Stimulated activated CD4-positive, alpha-beta T cell treated with anti-CD3 and anti-CD28 coated beads, TNF-alpha, amount 100 ng/mL, for 4 hours (primary cell): ENCODE results near the gene NEDD8.

ENCODE experiments used
- DNase-seq, 3 experiments: peaks; one replicate each; pipeline ENCODE4 v3.0.0-alpha.2; 2020; ENCODE audit warnings: low read depth in 3 of 3

Gene NEDD8

GRCh38 chr14:24179961-24180796, 52.0 kb downstream of the NEDD8 start:
- no peak for DNase-seq

DNA sequence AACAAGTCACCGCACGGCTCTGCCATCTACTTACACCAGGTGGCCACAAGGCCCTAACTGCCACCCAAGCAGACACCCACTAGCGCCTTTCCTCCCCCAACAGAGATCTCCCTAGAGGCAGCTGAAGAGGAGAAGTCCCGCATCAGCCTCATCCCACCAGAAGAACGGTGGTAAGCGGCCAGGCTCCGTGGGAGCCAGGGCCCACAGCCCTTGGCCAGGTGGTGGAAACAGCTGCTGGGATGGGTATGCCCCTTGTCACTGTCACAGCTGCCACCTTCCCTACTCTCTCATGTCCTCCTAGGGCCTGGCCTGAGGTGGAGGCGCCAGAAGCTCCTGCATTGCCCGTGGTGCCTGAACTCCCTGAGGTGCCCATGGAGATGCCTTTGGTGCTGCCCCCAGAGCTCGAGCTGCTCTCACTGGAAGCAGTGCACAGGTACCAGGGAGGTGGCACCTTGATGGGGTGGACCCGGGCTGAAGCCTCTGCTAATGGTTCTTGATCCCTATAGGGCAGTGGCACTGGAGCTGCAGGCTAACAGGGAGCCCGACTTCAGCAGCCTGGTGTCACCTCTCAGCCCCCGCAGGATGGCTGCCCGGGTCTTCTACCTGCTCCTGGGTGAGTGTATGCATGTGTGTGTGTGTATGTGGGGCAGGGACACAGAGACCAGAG, 52.7 kb downstream of the NEDD8 start:
- no peak for DNase-seq

- no peak for DNase-seq
Observed at GRCh38 chr14:24178399-24179178, 53.6 kb downstream of the NEDD8 start.

- DNase-seq, result no peak
Observed at GRCh38 chr14:24177891-24178290, 54.3 kb downstream of the NEDD8 start.

GRCh38 chr14:24177041-24177825, 54.9 kb downstream of the NEDD8 start:
- no peak for DNase-seq

GRCh38 chr14:24176599-24176998, 55.6 kb downstream of the NEDD8 start:
- DNase-seq, result no peak

- DNase-seq, result no peak
Observed at GRCh38 chr14:24172871-24173281, 59.3 kb downstream of the NEDD8 start.

DNA sequence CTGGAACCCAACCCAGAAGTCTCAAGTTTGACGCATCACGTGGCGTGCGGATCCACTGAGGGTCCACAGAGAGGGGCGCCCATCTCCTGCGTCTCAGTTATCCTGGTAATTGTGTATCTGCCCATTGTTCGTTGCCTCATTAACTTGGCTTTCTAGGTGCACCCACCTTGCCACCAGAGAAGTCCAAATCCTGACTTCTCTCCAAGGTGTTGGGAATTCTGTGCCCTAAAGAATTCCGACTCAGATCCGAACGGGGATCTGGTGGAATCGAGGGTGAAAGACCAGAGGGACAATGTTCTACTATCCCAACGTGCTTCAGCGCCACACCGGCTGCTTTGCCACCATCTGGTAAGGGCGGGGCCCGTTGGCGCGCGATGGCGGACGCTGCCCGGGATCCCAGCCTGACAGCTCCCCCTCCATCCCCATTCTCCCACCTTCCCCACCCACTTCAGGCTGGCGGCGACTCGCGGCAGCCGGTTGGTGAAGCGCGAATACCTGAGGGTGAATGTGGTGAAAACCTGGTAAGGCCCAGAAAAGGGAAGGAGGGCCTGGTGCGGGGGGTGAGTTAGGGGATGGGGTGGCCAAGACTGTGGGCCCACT, 59.8 kb downstream of the NEDD8 start:
- no peak for DNase-seq

DNA sequence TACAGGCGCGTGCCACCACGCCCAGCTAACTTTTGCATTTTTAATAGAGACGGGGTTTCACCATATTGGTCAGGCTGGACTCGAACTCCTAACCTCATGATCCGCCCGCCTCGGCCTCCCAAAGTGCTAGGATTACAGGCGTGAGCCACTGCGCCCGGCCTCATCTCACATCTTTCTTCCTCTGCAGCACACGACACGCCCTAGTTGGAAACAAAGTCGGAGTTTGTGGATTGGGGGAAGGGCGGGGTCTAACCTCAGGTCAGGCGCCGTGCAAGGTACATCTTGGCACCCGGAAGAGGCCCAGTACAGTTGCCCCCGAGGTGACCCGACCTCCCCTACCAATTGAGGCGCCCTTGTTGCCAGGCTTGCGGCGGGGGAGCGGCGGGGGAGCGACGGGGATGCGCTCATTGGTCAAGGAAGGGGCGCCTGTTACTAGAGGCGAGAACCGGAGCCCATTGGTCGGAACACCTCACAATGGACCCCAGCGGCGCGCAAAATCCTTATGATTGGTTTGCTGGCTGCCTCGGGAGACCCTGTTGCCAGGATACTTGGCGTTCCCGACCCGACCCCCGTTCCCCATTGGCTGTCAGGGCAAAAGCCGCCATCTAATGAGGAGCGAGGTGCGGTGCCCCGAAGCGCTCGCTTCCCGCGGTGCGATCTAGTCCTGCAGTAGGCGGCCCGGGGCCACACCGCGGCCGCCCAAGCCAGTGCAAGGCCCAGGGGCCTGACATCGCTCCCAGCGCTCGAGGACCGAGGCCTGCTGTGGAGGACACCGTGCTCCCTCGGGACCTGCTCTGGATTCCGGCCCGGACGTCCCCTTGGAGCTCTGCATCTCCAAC, 60.5 kb downstream of the NEDD8 start, which contains the start of gene REC8:
TSS of gene REC8 (plus strand) at position 659 of the 839 bp plus-strand sequence. CDS start 473 bp downstream, outside the sequence.
- peak; percentile 34 to 42 (median 38) for DNase-seq

DNA sequence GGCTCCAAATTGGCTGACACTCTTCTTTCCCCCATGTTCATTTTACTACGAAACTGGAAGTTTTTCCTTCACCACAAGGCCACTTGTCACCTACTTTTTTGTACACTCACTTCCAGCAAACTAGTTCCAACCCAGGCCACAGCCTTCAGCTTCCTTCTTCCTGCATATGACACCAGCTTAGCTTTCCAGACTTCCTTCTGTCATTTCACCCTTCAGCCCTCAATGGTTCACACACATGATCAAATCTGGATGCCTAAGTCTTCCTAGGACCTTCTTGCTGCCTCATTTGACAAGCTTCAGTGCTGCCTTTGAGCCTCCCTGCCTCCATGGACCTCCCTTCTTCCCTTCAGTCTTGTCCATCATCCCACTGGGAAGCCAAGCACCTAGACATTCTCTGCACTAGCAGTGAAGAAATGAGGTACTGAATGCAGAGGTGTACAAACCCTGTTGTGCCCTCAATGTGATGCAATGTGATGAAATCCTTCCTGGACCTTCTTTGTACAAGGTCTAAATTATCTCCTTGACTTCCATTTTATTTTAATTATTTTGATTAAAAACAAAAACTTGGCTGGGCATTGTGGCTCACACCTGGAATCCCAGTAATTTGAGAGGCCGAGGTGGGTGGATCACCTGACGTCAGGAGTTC, 64.6 kb downstream of the NEDD8 start:
- no peak for DNase-seq
